DND-41 (cell line): ENCODE data around the gene AUTS2.

Experiments
- CTCF ChIP-seq: IDR thresholded peaks from 2 replicates; pipeline ENCODE4 v1.5.1; 2012; ENCODE audit warnings: borderline replicate concordance, low read length, moderate library complexity, mild to moderate bottlenecking; ENCODE audit not compliant: poor library complexity, severe bottlenecking; ENCODE audit errors: extremely low read depth
- EZH2 ChIP-seq: IDR thresholded peaks from 3 replicates; pipeline ENCODE4 v1.6.1; 2012; ENCODE audit warnings: borderline replicate concordance, low read depth, mild to moderate bottlenecking, moderate library complexity, low read length, inconsistent platforms; ENCODE audit not compliant: severe bottlenecking

- TF ChIP-seq CTCF (no peak), EZH2 (no peak)
Measured at GRCh38 chr7:70594170-70594569, 995.9 kb downstream of the AUTS2 start.
